ENCODE results near the gene HYLS1.
"Not testable (repeated sequence)": the region's sequence is repeated elsewhere in the genome, so short reads cannot be mapped to it uniquely, and the experiment has no call there.

Gene HYLS1, protein sequence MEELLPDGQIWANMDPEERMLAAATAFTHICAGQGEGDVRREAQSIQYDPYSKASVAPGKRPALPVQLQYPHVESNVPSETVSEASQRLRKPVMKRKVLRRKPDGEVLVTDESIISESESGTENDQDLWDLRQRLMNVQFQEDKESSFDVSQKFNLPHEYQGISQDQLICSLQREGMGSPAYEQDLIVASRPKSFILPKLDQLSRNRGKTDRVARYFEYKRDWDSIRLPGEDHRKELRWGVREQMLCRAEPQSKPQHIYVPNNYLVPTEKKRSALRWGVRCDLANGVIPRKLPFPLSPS

DNA sequence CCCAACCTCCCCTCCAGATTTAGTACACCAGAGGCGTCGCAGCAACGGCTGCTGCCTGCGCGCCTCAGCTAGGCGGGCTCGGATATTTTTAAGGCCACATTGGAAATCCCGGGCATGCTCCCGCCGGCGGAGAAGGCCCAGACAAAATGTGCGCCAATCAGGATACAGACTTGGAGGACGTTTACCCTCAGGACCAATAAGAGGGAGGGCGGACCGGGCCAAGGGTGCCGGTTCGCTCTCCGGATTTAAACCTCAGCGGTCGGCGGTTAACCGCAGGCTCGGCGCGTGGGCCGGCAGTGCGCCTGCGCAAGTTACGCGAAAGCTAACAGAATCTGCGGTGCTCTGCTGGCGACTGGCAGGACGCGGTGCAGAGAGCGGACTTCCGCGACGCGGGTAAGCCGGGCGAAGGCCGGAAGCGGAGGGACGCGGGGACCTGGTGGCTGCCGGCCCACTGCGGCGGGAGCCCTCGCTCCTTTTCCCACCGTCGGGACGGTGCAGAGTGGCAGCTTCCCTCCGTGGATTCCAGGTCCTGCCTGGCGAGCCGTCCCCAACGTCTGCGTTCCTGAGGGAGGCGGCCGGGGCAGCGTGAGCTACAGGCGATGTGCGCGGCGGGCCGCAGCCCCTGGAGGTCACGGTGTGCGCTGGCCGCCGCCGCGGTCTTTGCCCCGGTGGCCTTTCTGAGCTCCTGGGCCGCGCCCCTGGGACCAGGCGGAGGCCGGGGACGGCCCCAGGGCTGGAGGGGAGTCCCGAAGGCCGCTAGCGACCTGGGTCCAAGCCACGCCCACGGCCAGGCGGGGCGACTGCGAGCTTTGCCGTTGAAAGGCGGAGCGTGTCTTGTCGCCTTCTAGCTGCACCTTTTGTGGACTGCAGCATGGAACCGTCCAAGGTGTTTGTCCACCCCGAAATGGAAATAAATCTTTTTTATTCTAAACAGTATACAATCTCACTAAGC, at the start of gene HYLS1:
HYLS1 (plus strand) TSS at position 296 of the 952 bp plus-strand sequence. CDS start 11,701 bp downstream, outside the sequence.
- Histone ChIP-seq H3K9me3 (ENCODE audit: control insufficient read depth in 1 of 2, low read length in 2 of 2) (no peaks in the 10 kb centered on the region), H3K4me3 (ENCODE audit: low read depth in 1 of 2, low read length in 2 of 2) (peak within 1 kb of the TSS; percentile 83 to 97), H3K27me3 (ENCODE audit: low read depth, low read length) (no peaks in the 10 kb centered on the region), H3K4me1 (ENCODE audit: control insufficient read depth in 1 of 2, insufficient read depth in 2 of 2, low read length in 2 of 2) (peaks cover 0 to 13% of the 10 kb centered on the region in 2 donors), H3K36me3 (ENCODE audit: control insufficient read depth in 1 of 2, insufficient read depth in 2 of 2, low read length in 2 of 2) (peaks cover 2 to 10% of the 10 kb centered on the region in 2 donors), H3K27ac (ENCODE audit: low read length) (peak within 1 kb of the TSS; percentile 60)

GRCh38 chr11:125842321-125842948, 45.0 kb upstream of the HYLS1 start:
- H3K9me3 ChIP-seq (ENCODE audit: control insufficient read depth in 1 of 2, low read length in 2 of 2), result peaks cover 0 to 27% of the 10 kb centered on the region in 2 donors
- H3K4me3 ChIP-seq (ENCODE audit: low read depth in 1 of 2, low read length in 2 of 2), result no peak overlapping the region
- no peaks in the 10 kb centered on the region for H3K36me3 ChIP-seq (ENCODE audit: control insufficient read depth in 1 of 2, insufficient read depth in 2 of 2, low read length in 2 of 2)
- no peaks in the 10 kb centered on the region for H3K27me3 ChIP-seq (ENCODE audit: low read depth, low read length)
- no peaks in the 10 kb centered on the region for H3K4me1 ChIP-seq (ENCODE audit: control insufficient read depth in 1 of 2, insufficient read depth in 2 of 2, low read length in 2 of 2)
- no peak overlapping the region for H3K27ac ChIP-seq (ENCODE audit: low read length)

GRCh38 chr11:125846188-125846587, 41.3 kb upstream of the HYLS1 start:
- H3K9me3 ChIP-seq (ENCODE audit: control insufficient read depth in 1 of 2, low read length in 2 of 2), result peaks cover 0 to 33% of the 10 kb centered on the region in 2 donors
- H3K36me3 ChIP-seq (ENCODE audit: control insufficient read depth in 1 of 2, insufficient read depth in 2 of 2, low read length in 2 of 2), result no peaks in the 10 kb centered on the region
- H3K27me3 ChIP-seq (ENCODE audit: low read depth, low read length), result no peaks in the 10 kb centered on the region
- H3K4me1 ChIP-seq (ENCODE audit: control insufficient read depth in 1 of 2, insufficient read depth in 2 of 2, low read length in 2 of 2), result no peaks in the 10 kb centered on the region
- H3K4me3 ChIP-seq (ENCODE audit: low read depth in 1 of 2, low read length in 2 of 2), result no peak overlapping the region
- H3K27ac ChIP-seq (ENCODE audit: low read length), result no peak overlapping the region

GRCh38 chr11:125857670-125858069, 29.8 kb upstream of the HYLS1 start:
- not testable (repeated sequence) for H3K27me3 ChIP-seq (ENCODE audit: low read depth, low read length); H3K36me3 ChIP-seq (ENCODE audit: control insufficient read depth in 1 of 2, insufficient read depth in 2 of 2, low read length in 2 of 2); H3K9me3 ChIP-seq (ENCODE audit: control insufficient read depth in 1 of 2, low read length in 2 of 2); H3K27ac ChIP-seq (ENCODE audit: low read length); H3K4me1 ChIP-seq (ENCODE audit: control insufficient read depth in 1 of 2, insufficient read depth in 2 of 2, low read length in 2 of 2); H3K4me3 ChIP-seq (ENCODE audit: low read depth in 1 of 2, low read length in 2 of 2)

GRCh38 chr11:125862786-125863185, 24.7 kb upstream of the HYLS1 start:
- not testable (repeated sequence) for H3K27ac ChIP-seq (ENCODE audit: low read length); H3K36me3 ChIP-seq (ENCODE audit: control insufficient read depth in 1 of 2, insufficient read depth in 2 of 2, low read length in 2 of 2); H3K4me3 ChIP-seq (ENCODE audit: low read depth in 1 of 2, low read length in 2 of 2); H3K9me3 ChIP-seq (ENCODE audit: control insufficient read depth in 1 of 2, low read length in 2 of 2); H3K27me3 ChIP-seq (ENCODE audit: low read depth, low read length); H3K4me1 ChIP-seq (ENCODE audit: control insufficient read depth in 1 of 2, insufficient read depth in 2 of 2, low read length in 2 of 2)

DNA sequence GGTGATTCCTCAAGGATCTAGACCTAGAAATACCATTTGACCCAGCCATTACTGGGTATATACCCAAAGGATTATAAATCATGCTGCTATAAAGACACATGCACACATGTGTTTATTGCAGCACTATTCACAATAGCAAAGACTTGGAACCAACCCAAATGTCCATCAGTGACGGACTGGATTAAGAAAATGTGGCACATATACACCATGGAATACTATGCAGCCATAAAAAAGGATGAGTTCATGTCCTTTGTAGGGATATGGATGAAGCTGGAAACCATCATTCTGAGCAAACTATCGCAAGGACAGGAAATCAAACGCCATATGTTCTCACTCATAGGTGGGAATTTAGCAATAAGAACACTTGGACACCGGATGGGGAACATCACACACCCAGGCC, 22.1 kb upstream of the HYLS1 start:
- H3K4me3 ChIP-seq (ENCODE audit: low read depth in 1 of 2, low read length in 2 of 2); H3K27me3 ChIP-seq (ENCODE audit: low read depth, low read length); H3K4me1 ChIP-seq (ENCODE audit: control insufficient read depth in 1 of 2, insufficient read depth in 2 of 2, low read length in 2 of 2); H3K36me3 ChIP-seq (ENCODE audit: control insufficient read depth in 1 of 2, insufficient read depth in 2 of 2, low read length in 2 of 2); H3K27ac ChIP-seq (ENCODE audit: low read length); H3K9me3 ChIP-seq (ENCODE audit: control insufficient read depth in 1 of 2, low read length in 2 of 2): not testable (repeated sequence)

- H3K27ac ChIP-seq (ENCODE audit: low read length), result no peak overlapping the region
- H3K4me1 ChIP-seq (ENCODE audit: control insufficient read depth in 1 of 2, insufficient read depth in 2 of 2, low read length in 2 of 2), result no peaks in the 10 kb centered on the region
- no peaks in the 10 kb centered on the region for H3K9me3 ChIP-seq (ENCODE audit: control insufficient read depth in 1 of 2, low read length in 2 of 2)
- H3K36me3 ChIP-seq (ENCODE audit: control insufficient read depth in 1 of 2, insufficient read depth in 2 of 2, low read length in 2 of 2), result no peaks in the 10 kb centered on the region
- no peaks in the 10 kb centered on the region for H3K27me3 ChIP-seq (ENCODE audit: low read depth, low read length)
- H3K4me3 ChIP-seq (ENCODE audit: low read depth in 1 of 2, low read length in 2 of 2), result no peak overlapping the region
These were observed 17.9 kb upstream of the HYLS1 start for GRCh38 chr11:125869521-125869920.

DNA sequence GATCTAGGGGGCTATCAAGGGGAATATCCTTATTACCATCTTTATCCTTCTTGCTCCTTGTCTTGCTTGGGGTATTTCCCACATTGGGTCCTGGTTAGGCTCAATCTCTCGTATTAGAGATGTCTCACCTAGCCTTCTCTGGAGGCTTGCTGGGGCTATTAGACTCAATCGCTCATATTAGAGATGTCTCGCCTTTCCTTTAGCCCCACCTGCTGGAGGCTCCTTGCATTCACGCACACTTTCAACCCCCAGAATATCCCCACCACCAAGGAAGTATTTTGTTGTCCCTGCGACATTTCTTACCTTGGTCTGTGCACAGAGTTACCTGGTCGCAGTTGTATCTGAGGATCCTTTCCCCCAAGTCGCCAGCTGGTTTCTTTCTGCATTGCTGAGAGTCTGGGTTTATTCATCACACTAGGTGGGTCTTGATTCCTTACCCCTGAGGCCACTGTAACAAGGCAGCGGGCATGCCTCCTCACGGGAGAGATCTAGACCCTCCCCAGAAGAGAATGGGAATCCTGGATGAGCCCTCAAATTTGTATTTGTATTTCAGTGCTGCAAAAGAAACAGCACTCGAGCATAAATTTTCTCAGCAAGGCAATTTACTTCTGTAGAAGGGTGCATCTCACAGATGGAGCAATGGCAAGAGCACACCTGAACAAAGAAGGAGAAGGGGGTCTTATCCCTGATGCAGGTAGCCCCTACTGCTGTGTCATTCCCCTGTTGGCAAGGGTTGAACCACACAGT, 15.9 kb upstream of the HYLS1 start:
- Histone ChIP-seq H3K9me3 (ENCODE audit: control insufficient read depth in 1 of 2, low read length in 2 of 2) (no peaks in the 10 kb centered on the region), H3K36me3 (ENCODE audit: control insufficient read depth in 1 of 2, insufficient read depth in 2 of 2, low read length in 2 of 2) (no peaks in the 10 kb centered on the region), H3K4me1 (ENCODE audit: control insufficient read depth in 1 of 2, insufficient read depth in 2 of 2, low read length in 2 of 2) (no peaks in the 10 kb centered on the region)

DNA sequence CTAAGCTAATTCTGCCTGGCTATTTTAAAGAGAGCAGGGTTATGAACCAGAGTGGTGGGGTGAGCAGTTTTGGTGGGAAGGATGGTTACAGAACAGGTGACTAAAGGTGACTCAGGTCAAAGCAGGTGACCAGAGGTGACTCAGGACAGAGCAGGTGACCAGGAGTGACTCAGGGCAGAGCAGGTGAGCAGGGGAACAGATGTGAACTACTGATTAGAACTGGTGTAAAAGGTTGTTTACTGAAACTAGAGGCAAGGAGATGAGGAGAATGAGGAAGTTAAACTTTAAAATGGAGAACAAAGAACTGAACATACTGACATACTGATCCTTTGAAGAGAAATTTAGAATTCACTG, 15.4 kb upstream of the HYLS1 start:
- no peak overlapping the region for H3K4me3 ChIP-seq (ENCODE audit: low read depth in 1 of 2, low read length in 2 of 2)
- H3K9me3 ChIP-seq (ENCODE audit: control insufficient read depth in 1 of 2, low read length in 2 of 2), result no peaks in the 10 kb centered on the region
- H3K4me1 ChIP-seq (ENCODE audit: control insufficient read depth in 1 of 2, insufficient read depth in 2 of 2, low read length in 2 of 2), result no peaks in the 10 kb centered on the region
- no peak overlapping the region for H3K27ac ChIP-seq (ENCODE audit: low read length)
- H3K36me3 ChIP-seq (ENCODE audit: control insufficient read depth in 1 of 2, insufficient read depth in 2 of 2, low read length in 2 of 2), result no peaks in the 10 kb centered on the region
- H3K27me3 ChIP-seq (ENCODE audit: low read depth, low read length), result no peaks in the 10 kb centered on the region

More for the DNA sequence above, 15.9 kb upstream of the HYLS1 start:
- Histone ChIP-seq H3K27me3 (ENCODE audit: low read depth, low read length) (no peaks in the 10 kb centered on the region), H3K27ac (ENCODE audit: low read length) (no peak overlapping the region), H3K4me3 (ENCODE audit: low read depth in 1 of 2, low read length in 2 of 2) (no peak overlapping the region)

- no peaks in the 10 kb centered on the region for H3K9me3 ChIP-seq (ENCODE audit: control insufficient read depth in 1 of 2, low read length in 2 of 2)
- no peaks in the 10 kb centered on the region for H3K27me3 ChIP-seq (ENCODE audit: low read depth, low read length)
- H3K4me3 ChIP-seq (ENCODE audit: low read depth in 1 of 2, low read length in 2 of 2), result peak overlapping the region in 1 of 2 donors; percentile 26
- H3K27ac ChIP-seq (ENCODE audit: low read length), result no peak overlapping the region
- no peaks in the 10 kb centered on the region for H3K4me1 ChIP-seq (ENCODE audit: control insufficient read depth in 1 of 2, insufficient read depth in 2 of 2, low read length in 2 of 2)
- H3K36me3 ChIP-seq (ENCODE audit: control insufficient read depth in 1 of 2, insufficient read depth in 2 of 2, low read length in 2 of 2), result no peaks in the 10 kb centered on the region
These were observed 13.4 kb upstream of the HYLS1 start for GRCh38 chr11:125873881-125874555.

Data from muscle layer of duodenum (tissue), 2 donors.